ENCODE measurements around the gene CACNA1A.
A peak's percentile ranks its signal among the peaks of the same experiment; 100 is the strongest.

GRCh38 chr19:13430790-13431582 is 75.3 kb downstream of the CACNA1A start:
- no peak for TF ChIP-seq MAX (IDR thresholded peaks at IDR 0.05)
- TF ChIP-seq EHF (CRISPR knock-in tag; IDR thresholded peaks at IDR 0.05): no peak
- TF ChIP-seq CTCF (IDR thresholded peaks at IDR 0.05): peak; percentile 45
- TF ChIP-seq POLR2A (IDR thresholded peaks at IDR 0.05; ENCODE audit: low read length): no peak
- TF ChIP-seq JUNB (IDR thresholded peaks at IDR 0.05): no peak
- no peak for TF ChIP-seq HEYL (CRISPR knock-in tag; IDR thresholded peaks at IDR 0.05)
- TF ChIP-seq EP300 (IDR thresholded peaks at IDR 0.05): no peak
- TF ChIP-seq JUN (IDR thresholded peaks at IDR 0.05): no peak
- no peak for TF ChIP-seq PBX3 (IDR thresholded peaks at IDR 0.05)
- TF ChIP-seq CHD4 (IDR thresholded peaks at IDR 0.05; ENCODE audit: borderline replicate concordance): no peak
- TF ChIP-seq RFX5 (IDR thresholded peaks at IDR 0.05): no peak
